Loucy (cell line): Measurements from ENCODE around the gene NSFL1C.
"Not testable (repeated sequence)": the region's sequence is repeated elsewhere in the genome, so short reads cannot be mapped to it uniquely, and the experiment has no call there.

ENCODE experiments used
- H2AFZ ChIP-seq: fragments of 200-600 bp; sonication (generic); 2 replicates; pipeline ENCODE4 v1.6.0; 2016; ENCODE audit warnings: antibody characterized with exemption, mild to moderate bottlenecking, low read length, moderate library complexity
- H3F3A ChIP-seq: fragments of 200-600 bp; 2 replicates; pipeline ENCODE4 v1.6.0; 2016; ENCODE audit warnings: antibody characterized with exemption, low read depth, mild to moderate bottlenecking
- H3K27me3 ChIP-seq: fragments of 200-600 bp; sonication (generic); 2 replicates; pipeline ENCODE4 v1.6.1; 2014; ENCODE audit warnings: low read length, mild to moderate bottlenecking; ENCODE audit not compliant: insufficient read depth, poor library complexity, severe bottlenecking
- H3K36me3 ChIP-seq: fragments of 200-600 bp; sonication (generic); 2 replicates; pipeline ENCODE4 v1.6.1; 2016; ENCODE audit warnings: low read length; ENCODE audit not compliant: insufficient read depth
- H3K4me1 ChIP-seq: fragments of 200-600 bp; sonication (generic); 2 replicates; pipeline ENCODE4 v1.5.1; 2014; ENCODE audit warnings: low read length, mild to moderate bottlenecking; ENCODE audit not compliant: insufficient read depth, poor library complexity, severe bottlenecking
- H3K4me2 ChIP-seq: fragments of 200-600 bp; sonication (generic); 2 replicates; pipeline ENCODE4 v1.6.0; 2014; ENCODE audit warnings: antibody characterized with exemption, low read length, low read depth, mild to moderate bottlenecking; ENCODE audit not compliant: poor library complexity, severe bottlenecking
- H3K4me3 ChIP-seq: fragments of 200-600 bp; sonication (generic); 2 replicates; pipeline ENCODE4 v1.5.1; 2014; ENCODE audit warnings: low read length, mild to moderate bottlenecking, mixed read lengths; ENCODE audit not compliant: poor library complexity, severe bottlenecking
- H3K79me2 ChIP-seq: fragments of 200-600 bp; sonication (generic); 2 replicates; pipeline ENCODE4 v1.6.1; 2014; ENCODE audit warnings: low read length; ENCODE audit not compliant: insufficient read depth
- H3K9ac ChIP-seq: fragments of 200-600 bp; sonication (generic); 2 replicates; pipeline ENCODE4 v1.6.0; 2014; ENCODE audit warnings: mild to moderate bottlenecking, low read depth, low read length, moderate library complexity; ENCODE audit not compliant: poor library complexity, severe bottlenecking
- H3K9me2 ChIP-seq: fragments of 200-600 bp; sonication (generic); replicated peaks from 2 replicates; pipeline ENCODE4 v1.6.1; 2016; ENCODE audit warnings: low read depth, low read length, mixed read lengths
- H3K9me3 ChIP-seq: fragments of 200-600 bp; sonication (generic); 2 replicates; pipeline ENCODE4 v1.6.1; 2014; ENCODE audit warnings: mild to moderate bottlenecking, antibody characterized with exemption, low read length, low read depth; ENCODE audit not compliant: insufficient read depth
- H4K20me1 ChIP-seq: fragments of 200-600 bp; sonication (generic); 2 replicates; pipeline ENCODE4 v1.6.0; 2014; ENCODE audit warnings: antibody characterized with exemption, low read length, mild to moderate bottlenecking; ENCODE audit not compliant: insufficient read depth, poor library complexity, severe bottlenecking
- CTCF ChIP-seq: fragments of 200-600 bp; sonication (generic); conservative IDR thresholded peaks from 2 replicates; pipeline ENCODE4 v1.5.1; 2014; ENCODE audit warnings: mild to moderate bottlenecking, antibody characterized with exemption, low read length
- EZH2phosphoT487 ChIP-seq: fragments of 200-600 bp; IDR thresholded peaks from 2 replicates; pipeline ENCODE4 v1.6.1; 2018; ENCODE audit warnings: antibody characterized with exemption, mild to moderate bottlenecking, moderate library complexity, borderline replicate concordance

The NSFL1C gene

GRCh38 chr20:1402149-1402548 lies 64.5 kb downstream of the NSFL1C start:
- Histone ChIP-seq H3K36me3 (no peaks in the 10 kb centered on the region), H4K20me1 (no peaks in the 10 kb centered on the region), H3K9me3 (no peaks in the 10 kb centered on the region; the same call in 1 of the 2 replicates), H3K4me1 (peaks cover 4% of the 10 kb centered on the region), H3K27me3 (no peaks in the 10 kb centered on the region), H3K79me2 (no peaks in the 10 kb centered on the region), H3K4me2 (no peak overlapping the region), H3F3A (no peaks in the 10 kb centered on the region), H3K9me2 (no peaks in the 10 kb centered on the region), H3K4me3 (no peak overlapping the region), H2AFZ (no peak overlapping the region), H3K9ac (no peak overlapping the region)
- TF ChIP-seq CTCF (no peak), EZH2phosphoT487 (no peak)

- Histone ChIP-seq H3K79me2 (no peaks in the 10 kb centered on the region), H3F3A (no peaks in the 10 kb centered on the region), H3K4me1 (peaks cover 11% of the 10 kb centered on the region), H3K9me3 (no peaks in the 10 kb centered on the region; the same call in 1 of the 2 replicates), H3K9ac (no peak overlapping the region), H3K27me3 (no peaks in the 10 kb centered on the region), H2AFZ (no peak overlapping the region), H4K20me1 (no peaks in the 10 kb centered on the region), H3K36me3 (no peaks in the 10 kb centered on the region), H3K9me2 (no peaks in the 10 kb centered on the region), H3K4me3 (no peak overlapping the region), H3K4me2 (no peak overlapping the region)
- TF ChIP-seq EZH2phosphoT487 (no peak), CTCF (no peak)
Measured at GRCh38 chr20:1401451-1401907, 65.2 kb downstream of the NSFL1C start.

GRCh38 chr20:1399678-1400366 lies 66.8 kb downstream of the NSFL1C start:
- not testable (repeated sequence) for H2AFZ ChIP-seq, H3K79me2 ChIP-seq, H3K4me3 ChIP-seq, H3K9me2 ChIP-seq, H4K20me1 ChIP-seq, H3F3A ChIP-seq, H3K4me2 ChIP-seq, H3K9me3 ChIP-seq, H3K9ac ChIP-seq, H3K36me3 ChIP-seq, H3K27me3 ChIP-seq
- H3K4me1 ChIP-seq: peaks cover 18% of the 10 kb centered on the region

DNA sequence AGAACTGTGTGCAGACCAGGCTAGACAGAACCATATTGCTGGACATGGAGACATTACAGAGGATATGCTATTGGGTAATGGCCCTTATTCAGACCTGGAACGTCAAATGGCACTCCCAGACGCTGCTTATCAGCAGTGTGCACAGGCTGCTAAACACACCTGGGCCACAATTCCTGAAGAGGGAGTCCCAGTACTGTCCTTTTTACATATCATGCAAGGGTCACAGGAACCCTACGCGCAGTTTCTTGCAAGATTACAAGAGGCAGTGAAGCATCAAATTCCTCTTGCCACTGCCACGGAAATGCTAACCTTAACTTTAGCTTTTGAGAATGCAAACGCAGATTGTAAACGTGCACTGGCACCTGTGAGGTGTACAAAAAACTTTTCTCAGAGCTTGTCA lies 68.5 kb downstream of the NSFL1C start:
- not testable (repeated sequence) for H3K4me3 ChIP-seq, H3K36me3 ChIP-seq, H3K4me2 ChIP-seq, H3K9ac ChIP-seq, H3K9me3 ChIP-seq, H3K27me3 ChIP-seq, H3K9me2 ChIP-seq, H2AFZ ChIP-seq, H3K79me2 ChIP-seq, H4K20me1 ChIP-seq, H3F3A ChIP-seq
- H3K4me1 ChIP-seq: peaks cover 27% of the 10 kb centered on the region
